VCaP (cell line): ENCODE data around the gene ARHGAP1.

ENCODE experiments used
- H3K27ac ChIP-seq: fragments of 450-650 bp; 2 replicates; pipeline ENCODE4 v1.5.1; 2017
- CTCF ChIP-seq: fragments of 450-650 bp; conservative IDR thresholded peaks from 2 replicates; pipeline ENCODE4 v1.5.1; 2017; ENCODE audit warnings: mild to moderate bottlenecking, moderate library complexity

Gene ARHGAP1

GRCh38 chr11:46643531-46643930, 56.9 kb downstream of the ARHGAP1 start:
- H3K27ac ChIP-seq: no peak overlapping the region
- TF ChIP-seq CTCF: no peak

GRCh38 chr11:46642627-46643335, 57.6 kb downstream of the ARHGAP1 start:
- no peak overlapping the region for H3K27ac ChIP-seq
- no peak for TF ChIP-seq CTCF

GRCh38 chr11:46641639-46642038, 58.8 kb downstream of the ARHGAP1 start:
- H3K27ac ChIP-seq: no peak overlapping the region

GRCh38 chr11:46640036-46640788, 60.2 kb downstream of the ARHGAP1 start:
- no peak for TF ChIP-seq CTCF
- H3K27ac ChIP-seq: no peak overlapping the region

More at GRCh38 chr11:46641639-46642038, 58.8 kb downstream of the ARHGAP1 start:
- no peak for TF ChIP-seq CTCF

- no peak for TF ChIP-seq CTCF
- H3K27ac ChIP-seq: no peak overlapping the region
Measured at GRCh38 chr11:46639197-46639839, 61.1 kb downstream of the ARHGAP1 start.

GRCh38 chr11:46637546-46637945, 62.9 kb downstream of the ARHGAP1 start:
- TF ChIP-seq CTCF: no peak
- no peak overlapping the region for H3K27ac ChIP-seq

GRCh38 chr11:46635557-46636139, 64.8 kb downstream of the ARHGAP1 start:
- TF ChIP-seq CTCF: no peak
- H3K27ac ChIP-seq: no peak overlapping the region
